IMR-90 (cell line): Measurements from ENCODE around the gene SATB2. TPM values are rescaled to one million over a fixed set of nuclear protein-coding genes. Genes with fewer than 3 reads are reported as not detected.

ENCODE experiments used
- ATAC-seq: fragments of 200-7000 bp; cut with Tn5 transposase; 2 replicates; pipeline ENCODE4 v1.9.1; 2020; ENCODE audit warnings: low read depth, mild to moderate bottlenecking, moderate library complexity
- BruUV-seq: library from RNA; stranded (reverse); fragments of 400-500 nt; replicated peaks from 2 replicates; lab custom pipeline; 2021; lab: Mats Ljungman, UMichigan
- CTCF ChIA-PET: fragments of 300-600 bp; formaldehyde crosslinking; extraction: SDS; loops from one replicate; lab custom pipeline; 2021; ENCODE audit warnings: antibody characterized with exemption; lab: Yijun Ruan, JAX
- POLR2A ChIA-PET: fragments of 300-600 bp; sonication (Branson Sonifier 250); formaldehyde crosslinking; loops from one replicate; lab custom pipeline; 2022; ENCODE audit warnings: antibody characterized with exemption; ENCODE audit not compliant: unreplicated experiment; lab: Charles Lee
- DNase-seq: peaks from one replicate; pipeline ENCODE4 v3.0.0; 2013
- H2AFZ ChIP-seq: replicated peaks from 2 replicates; pipeline ENCODE3; 2013; ENCODE audit warnings: low read length, mild to moderate bottlenecking; ENCODE audit not compliant: poor library complexity
- H2AK5ac ChIP-seq: 2 replicates; pipeline ENCODE4 v1.6.1; 2013; ENCODE audit warnings: low read depth, low read length, inconsistent platforms
- H2AK9ac ChIP-seq: replicated peaks from 2 replicates; pipeline ENCODE3; 2013; ENCODE audit warnings: mild to moderate bottlenecking, low read depth, low read length, moderate library complexity; ENCODE audit not compliant: poor library complexity
- H2BK120ac ChIP-seq: 2 replicates; pipeline ENCODE4 v1.6.1; 2013; ENCODE audit warnings: low read depth, low read length, inconsistent platforms
- H2BK15ac ChIP-seq: 3 replicates; pipeline ENCODE4 v1.6.1; 2013; ENCODE audit warnings: low read depth, low read length, inconsistent platforms
- H2BK20ac ChIP-seq: 2 replicates; pipeline ENCODE4 v1.6.1; 2013; ENCODE audit warnings: low read depth, mild to moderate bottlenecking, inconsistent platforms, low read length, moderate library complexity
- H2BK5ac ChIP-seq: 2 replicates; pipeline ENCODE4 v1.6.1; 2013; ENCODE audit warnings: mild to moderate bottlenecking, low read depth, low read length, inconsistent platforms; ENCODE audit not compliant: poor library complexity, severe bottlenecking
- H3K14ac ChIP-seq: replicated peaks from 2 replicates; pipeline ENCODE4 v1.6.1; 2013; ENCODE audit warnings: low read depth, low read length, inconsistent platforms
- H3K18ac ChIP-seq: 2 replicates; pipeline ENCODE4 v1.6.1; 2013; ENCODE audit warnings: low read depth, low read length, control low read depth
- H3K23ac ChIP-seq: 2 replicates; pipeline ENCODE4 v1.6.1; 2013; ENCODE audit warnings: low read depth, low read length, inconsistent platforms
- H3K27ac ChIP-seq: 2 replicates; pipeline ENCODE4 v1.5.1; 2013; ENCODE audit warnings: mild to moderate bottlenecking, control low read depth, low read length; ENCODE audit not compliant: insufficient read depth
- H3K27me3 ChIP-seq: 2 replicates; pipeline ENCODE4 v1.6.1; 2013; ENCODE audit warnings: low read length; ENCODE audit not compliant: control insufficient read depth, insufficient read depth
- H3K36me3 ChIP-seq: 2 replicates; pipeline ENCODE4 v1.6.1; 2013; ENCODE audit warnings: low read length, mixed read lengths; ENCODE audit not compliant: control insufficient read depth, insufficient read depth
- H3K4ac ChIP-seq: 2 replicates; pipeline ENCODE4 v1.6.1; 2013; ENCODE audit warnings: low read depth, low read length, inconsistent platforms
- H3K4me1 ChIP-seq: 2 replicates; pipeline ENCODE4 v1.6.1; 2013; ENCODE audit warnings: low read length, mixed read lengths; ENCODE audit not compliant: control insufficient read depth, insufficient read depth
- H3K4me2 ChIP-seq: 2 replicates; pipeline ENCODE4 v1.6.1; 2013; ENCODE audit warnings: low read depth, mild to moderate bottlenecking, control low read depth, low read length, moderate library complexity
- H3K4me3 ChIP-seq: 2 replicates; pipeline ENCODE4 v1.5.1; 2013; ENCODE audit warnings: low read depth, mild to moderate bottlenecking, control low read depth, low read length, moderate library complexity; ENCODE audit not compliant: insufficient read depth
- H3K56ac ChIP-seq: 2 replicates; pipeline ENCODE4 v1.6.1; 2013; ENCODE audit warnings: low read length, inconsistent platforms; ENCODE audit not compliant: insufficient read depth; ENCODE audit errors: extremely low read depth
- H3K79me1 ChIP-seq, 2 experiments: 2 replicates each; pipeline ENCODE4 v1.6.1; 2013; ENCODE audit warnings: low read length in 2 of 2, inconsistent platforms in 1 of 2, low read depth in 1 of 2
- H3K9ac ChIP-seq: 2 replicates; pipeline ENCODE4 v1.6.1; 2013; ENCODE audit warnings: low read depth, low read length, control low read depth
- H3K9me1 ChIP-seq: 2 replicates; pipeline ENCODE4 v1.6.1; 2013; ENCODE audit warnings: low read length, inconsistent platforms; ENCODE audit not compliant: insufficient read depth
- H3K9me3 ChIP-seq: 2 replicates; pipeline ENCODE4 v1.6.1; 2013; ENCODE audit warnings: low read length; ENCODE audit not compliant: control insufficient read depth, insufficient read depth
- H4K20me1 ChIP-seq: 2 replicates; pipeline ENCODE4 v1.6.1; 2013; ENCODE audit warnings: low read length, inconsistent platforms; ENCODE audit not compliant: insufficient read depth
- H4K5ac ChIP-seq: 2 replicates; pipeline ENCODE4 v1.6.1; 2013; ENCODE audit warnings: mild to moderate bottlenecking, low read depth, low read length, control low read depth
- H4K8ac ChIP-seq, 2 experiments: 2 replicates each; pipeline ENCODE4 v1.6.1; 2013; ENCODE audit warnings: low read depth in 2 of 2, low read length in 2 of 2, control low read depth in 1 of 2, inconsistent platforms in 1 of 2
- H4K91ac ChIP-seq: 2 replicates; pipeline ENCODE4 v1.6.1; 2013; ENCODE audit warnings: low read depth, low read length, inconsistent platforms; ENCODE audit not compliant: insufficient read depth
- CTCF ChIP-seq: conservative IDR thresholded peaks from 2 replicates; pipeline ENCODE4 v1.5.1; 2012; ENCODE audit warnings: mild to moderate bottlenecking, low read depth, low read length, improper control_type of control experiment
- RCOR1 ChIP-seq: IDR thresholded peaks from 2 replicates; pipeline ENCODE4 v1.6.1; 2012; ENCODE audit warnings: mild to moderate bottlenecking, low read length, improper control_type of control experiment; ENCODE audit not compliant: insufficient replicate concordance
- dilution Hi-C: fragments of 300-500 bp; cut with HindIII; formaldehyde crosslinking; loops from one replicate; pipeline ENCODE4 v1.14.3; 2018; ENCODE audit warnings: low sequenced_read_pairs; ENCODE audit not compliant: unreplicated experiment
- in situ Hi-C: fragments of 300-500 bp; cut with MboI; formaldehyde crosslinking; loops from 3 replicates; pipeline ENCODE4 v1.14.3; 2019; ENCODE audit warnings: low sequenced_read_pairs, inconsistent platforms, mixed read lengths
- intact Hi-C: fragments of 100-400 bp; cut with micrococcal nuclease; formaldehyde crosslinking; loops from 2 replicates; pipeline ENCODE4 v1.10.0; 2022
- polyA plus RNA-seq, 3 experiments: library from polyadenylated mRNA; depleted of rRNA; stranded (reverse); fragments of >200 nt; gene quantifications; 2 replicates each; pipeline ENCODE4 v1.2.3, GENCODE V29; 2012; ENCODE audit warnings: low replicate concordance in 1 of 3
- total RNA-seq: library from RNA; depleted of rRNA; stranded (reverse); fragments of >200 nt; gene quantifications from 2 replicates; pipeline ENCODE4 v1.2.3, GENCODE V29; 2012

Gene SATB2
- total and polyA plus RNA-seq, 2 of the 4 experiments (the other 2 are of a cell fraction) = 6.2 to 8.4 TPM

- Histone ChIP-seq H2BK5ac (no peak overlapping the region), H2AK5ac (no peak overlapping the region), H4K5ac (no peak overlapping the region), H3K14ac (no peak overlapping the region), H2AFZ (no peak overlapping the region), H3K79me1 (no peaks in the 10 kb centered on the region), H3K36me3 (no peaks in the 10 kb centered on the region), H3K4me1 (no peaks in the 10 kb centered on the region), H3K4me3 (no peak overlapping the region), H3K56ac (no peak overlapping the region), H3K23ac (no peak overlapping the region), H4K91ac (no peak overlapping the region), H3K27me3 (no peaks in the 10 kb centered on the region), H2BK15ac (no peak overlapping the region), H3K9ac (no peak overlapping the region), H2BK20ac (no peak overlapping the region), H2BK120ac (no peak overlapping the region), H3K4me2 (no peak overlapping the region), H4K8ac (no peak overlapping the region), H3K18ac (no peak overlapping the region), H3K27ac (no peak overlapping the region), H3K9me3 (0 out of 2 replicates have a peak, but pooled peaks cover 2% of the 10 kb centered on the region), H4K20me1 (no peaks in the 10 kb centered on the region), H3K4ac (no peak overlapping the region), H2AK9ac (no peak overlapping the region), H3K9me1 (no peaks in the 10 kb centered on the region)
- POLR2A ChIA-PET = no interaction called here
- BruUV-seq = no TSS peak
- intact Hi-C loops (no loop called here), in situ Hi-C loops (no loop called here), dilution Hi-C loops (no loop called here)
- DNase-seq (no peak), ATAC-seq (no peak)
- TF ChIP-seq RCOR1 (no peak), CTCF (peak; percentile 19; the same call in 1 of the 2 replicates)
- CTCF ChIA-PET = interaction anchor here (1.0 kb wide), 1 partner anchor 200 kb away, joined by 4 read pairs; no protein-coding TSS in a partner anchor
Observed at GRCh38 chr2:199258291-199258690, 199.4 kb downstream of the SATB2 start.
